Measurements from ENCODE around the gene CFAP73. TPM values are rescaled to one million over a fixed set of nuclear protein-coding genes. Genes with fewer than 3 reads are reported as not detected.

The CFAP73 gene
- total RNA-seq, 4 donors from 2014 or later: 1.0 to 2.6 (median 2.0) TPM

DNA sequence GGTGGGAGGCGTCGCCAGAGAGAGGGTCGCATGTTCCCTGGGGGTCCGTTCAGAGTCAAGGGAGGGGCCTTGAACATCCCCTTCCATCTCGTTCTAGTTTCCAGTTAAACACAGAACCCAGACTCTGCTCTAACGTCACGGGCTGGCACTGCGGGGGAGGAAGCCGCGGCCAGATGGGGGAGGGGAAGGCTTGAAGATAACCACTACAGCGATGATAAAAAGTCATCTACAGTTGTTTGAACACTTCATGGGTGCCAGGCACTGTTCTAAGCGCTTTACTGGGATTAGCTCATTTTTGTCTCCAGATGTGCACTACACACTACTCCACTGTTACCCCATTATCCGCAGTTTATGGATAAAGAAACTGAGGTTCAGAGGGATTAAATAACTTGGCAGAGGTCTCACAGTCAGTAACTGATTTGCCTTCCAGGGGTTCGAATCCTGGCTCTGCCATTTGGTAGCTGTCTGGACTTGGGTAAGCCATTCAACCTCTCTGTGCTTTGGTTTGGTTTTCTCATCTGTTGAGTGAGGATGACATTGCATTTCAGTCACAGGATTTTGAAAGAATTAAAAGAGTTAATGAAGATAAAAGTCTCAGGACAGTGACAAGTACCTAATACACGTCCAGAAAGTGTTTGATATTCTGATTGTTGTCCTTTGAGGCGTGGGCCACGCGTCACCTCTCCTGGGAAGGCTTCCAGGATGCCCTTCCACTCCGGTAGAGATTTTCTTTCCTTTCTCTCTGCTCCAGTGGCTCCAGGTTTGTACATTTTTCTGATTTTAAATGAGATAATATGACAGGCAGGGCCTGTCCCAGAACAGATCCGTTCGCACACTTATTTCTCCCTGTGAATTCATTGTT, 13.2 kb upstream of the CFAP73 start:
- TF ChIP-seq EP300 (IDR thresholded peaks at IDR 0.05) (no peak), POLR2AphosphoS5 (IDR thresholded peaks at IDR 0.05) (no peak), POLR2A (IDR thresholded peaks at IDR 0.05) (no peak)
- TF ChIP-seq, protein P1, sequence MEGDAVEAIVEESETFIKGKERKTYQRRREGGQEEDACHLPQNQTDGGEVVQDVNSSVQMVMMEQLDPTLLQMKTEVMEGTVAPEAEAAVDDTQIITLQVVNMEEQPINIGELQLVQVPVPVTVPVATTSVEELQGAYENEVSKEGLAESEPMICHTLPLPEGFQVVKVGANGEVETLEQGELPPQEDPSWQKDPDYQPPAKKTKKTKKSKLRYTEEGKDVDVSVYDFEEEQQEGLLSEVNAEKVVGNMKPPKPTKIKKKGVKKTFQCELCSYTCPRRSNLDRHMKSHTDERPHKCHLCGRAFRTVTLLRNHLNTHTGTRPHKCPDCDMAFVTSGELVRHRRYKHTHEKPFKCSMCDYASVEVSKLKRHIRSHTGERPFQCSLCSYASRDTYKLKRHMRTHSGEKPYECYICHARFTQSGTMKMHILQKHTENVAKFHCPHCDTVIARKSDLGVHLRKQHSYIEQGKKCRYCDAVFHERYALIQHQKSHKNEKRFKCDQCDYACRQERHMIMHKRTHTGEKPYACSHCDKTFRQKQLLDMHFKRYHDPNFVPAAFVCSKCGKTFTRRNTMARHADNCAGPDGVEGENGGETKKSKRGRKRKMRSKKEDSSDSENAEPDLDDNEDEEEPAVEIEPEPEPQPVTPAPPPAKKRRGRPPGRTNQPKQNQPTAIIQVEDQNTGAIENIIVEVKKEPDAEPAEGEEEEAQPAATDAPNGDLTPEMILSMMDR (IDR thresholded peaks at IDR 0.05): no peak
- no peaks in the 10 kb centered on the region for H3K36me3 ChIP-seq
- 32% methylated on average over 20 of the region's 21 CpGs for WGBS

DNA sequence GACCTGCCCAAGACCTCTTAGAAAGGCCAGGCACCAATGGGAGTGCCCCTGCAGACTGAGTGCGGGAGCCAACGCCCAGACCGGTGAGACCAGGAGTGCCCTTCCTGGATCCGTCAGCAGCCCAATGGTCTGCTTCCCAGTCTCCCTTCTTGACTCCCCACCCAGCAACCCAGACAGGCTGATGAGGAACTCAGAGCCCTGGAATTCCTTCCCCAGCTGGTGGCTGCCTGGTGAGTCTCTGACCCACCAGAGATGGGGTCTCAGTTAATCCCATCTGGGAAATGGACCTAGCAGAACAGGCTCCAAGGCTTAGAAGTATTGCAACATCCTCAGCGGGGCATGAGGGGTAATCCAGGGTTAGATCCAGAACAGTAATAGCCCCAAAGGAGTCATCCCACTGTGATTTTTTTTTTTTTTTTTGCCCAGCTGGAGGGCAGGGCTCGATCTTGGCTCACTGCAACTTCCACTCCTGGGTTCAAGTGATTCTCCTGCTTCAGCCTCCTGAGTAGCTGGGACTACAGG, 12.5 kb upstream of the CFAP73 start:
- H3K27ac ChIP-seq: peak overlapping the region; percentile 73
- DNase-seq (ENCODE audit: low spot score in 2 of 2): no peak

More for the DNA sequence above, 13.2 kb upstream of the CFAP73 start:
- peaks cover 37% of the 10 kb centered on the region for H3K27me3 ChIP-seq
- H3K9me3 ChIP-seq: no peaks in the 10 kb centered on the region
- H3K4me1 ChIP-seq: peaks cover 18% of the 10 kb centered on the region
- H3K4me3 ChIP-seq: peak overlapping the region; percentile 41
- DNase-seq (ENCODE audit: low spot score in 2 of 2): no peak
- H3K27ac ChIP-seq: peak overlapping the region; percentile 73

DNA sequence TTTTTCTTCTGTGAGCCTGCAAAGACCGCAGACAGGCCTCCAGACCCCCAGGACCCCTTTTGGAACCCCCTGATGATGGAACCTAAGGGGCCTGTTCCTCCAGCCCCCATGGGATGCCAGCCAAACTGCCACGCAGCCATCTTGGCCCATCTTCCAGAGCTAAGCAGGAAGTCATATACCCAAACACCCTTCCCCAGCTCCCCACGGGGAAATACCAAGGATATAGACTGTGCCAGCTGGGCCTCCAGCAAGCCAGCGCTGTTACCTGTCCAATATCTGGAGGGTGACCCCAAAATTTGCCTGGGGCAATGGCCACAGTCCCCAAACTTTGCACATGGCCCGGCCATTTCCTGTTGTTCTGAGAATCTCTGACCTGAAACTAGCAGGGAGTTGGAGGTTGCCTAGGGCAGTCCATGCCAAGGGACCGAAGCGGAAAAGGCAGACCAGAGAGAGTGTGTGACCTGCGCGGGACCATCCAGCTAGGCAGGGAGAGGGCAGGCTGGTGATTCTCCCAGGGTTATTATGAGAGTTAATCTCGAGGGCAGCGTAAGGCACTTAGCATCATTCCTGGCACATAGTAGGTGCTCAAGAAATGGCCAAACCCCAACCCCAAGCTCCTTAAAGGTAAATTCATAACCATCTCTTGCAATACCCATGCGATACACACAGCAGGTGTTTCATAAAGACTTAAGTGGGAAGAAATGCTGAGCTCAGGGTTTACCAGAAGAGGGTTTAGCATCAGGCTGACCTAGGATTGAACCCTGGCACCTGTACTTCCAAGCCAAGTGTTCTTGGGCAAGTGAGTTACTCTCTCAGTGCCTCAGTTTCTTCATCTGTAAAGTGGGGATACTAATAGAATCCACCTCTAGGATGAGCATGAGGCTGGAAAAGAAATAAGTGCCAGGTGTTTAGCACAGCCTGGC, 11.4 kb upstream of the CFAP73 start:
- no peak for TF ChIP-seq POLR2AphosphoS5 (IDR thresholded peaks at IDR 0.05)
- TF ChIP-seq, protein P1 (IDR thresholded peaks at IDR 0.05): no peak
- TF ChIP-seq POLR2A (IDR thresholded peaks at IDR 0.05): no peak
- no peak for TF ChIP-seq EP300 (IDR thresholded peaks at IDR 0.05)
- H3K9me3 ChIP-seq: no peaks in the 10 kb centered on the region
- H3K4me3 ChIP-seq: no peak overlapping the region
- DNase-seq (ENCODE audit: low spot score in 2 of 2): no peak
- no peak overlapping the region for H3K27ac ChIP-seq
- 82% methylated on average over 11 of the region's 12 CpGs for WGBS
- H3K4me1 ChIP-seq: peaks cover 28% of the 10 kb centered on the region
- peaks cover 32% of the 10 kb centered on the region for H3K27me3 ChIP-seq
- H3K36me3 ChIP-seq: no peaks in the 10 kb centered on the region

More for the DNA sequence above, 12.5 kb upstream of the CFAP73 start:
- H3K27me3 ChIP-seq: peaks cover 37% of the 10 kb centered on the region
- H3K36me3 ChIP-seq: no peaks in the 10 kb centered on the region
- no peak for TF ChIP-seq POLR2A (IDR thresholded peaks at IDR 0.05)
- TF ChIP-seq, protein P1 (IDR thresholded peaks at IDR 0.05): no peak
- no peak for TF ChIP-seq POLR2AphosphoS5 (IDR thresholded peaks at IDR 0.05)
- no peak for TF ChIP-seq EP300 (IDR thresholded peaks at IDR 0.05)
- H3K4me1 ChIP-seq: peaks cover 23% of the 10 kb centered on the region
- no peak overlapping the region for H3K4me3 ChIP-seq
- WGBS: 64% methylated on average over 6 of the region's 6 CpGs
- H3K9me3 ChIP-seq: no peaks in the 10 kb centered on the region

DNA sequence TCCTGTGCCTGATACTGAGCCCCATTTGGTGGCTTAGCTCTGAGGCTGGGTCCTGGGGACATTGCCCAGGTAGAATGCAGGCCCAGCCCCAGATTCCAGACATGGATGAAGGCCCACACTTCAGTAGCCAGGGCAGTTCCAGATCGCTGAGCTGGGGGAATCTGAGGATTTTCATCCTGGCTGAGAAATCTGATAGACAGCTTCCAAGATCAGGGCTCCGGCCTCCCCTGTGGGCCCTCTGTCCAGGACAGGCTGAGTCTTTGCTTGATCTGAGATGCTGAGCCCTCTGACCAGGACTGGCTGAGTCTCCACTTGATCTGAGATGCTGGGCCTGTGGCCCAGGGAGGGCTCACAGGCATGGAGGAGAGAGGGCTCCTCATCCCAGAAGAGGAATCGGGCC, 10.7 kb upstream of the CFAP73 start:
- no peak overlapping the region for H3K27ac ChIP-seq
- 87% methylated on average over 3 of the region's 3 CpGs for WGBS
- peaks cover 29% of the 10 kb centered on the region for H3K27me3 ChIP-seq
- H3K9me3 ChIP-seq: no peaks in the 10 kb centered on the region
- TF ChIP-seq, protein P1 (IDR thresholded peaks at IDR 0.05): no peak
- DNase-seq (ENCODE audit: low spot score in 2 of 2): no peak
- H3K36me3 ChIP-seq: no peaks in the 10 kb centered on the region
- peaks cover 30% of the 10 kb centered on the region for H3K4me1 ChIP-seq
- no peak overlapping the region for H3K4me3 ChIP-seq
